ENCODE measurements around the gene RAB26.

- TF ChIP-seq DRAP1 (CRISPR knock-in tag; IDR thresholded peaks at IDR 0.05) (no peak), FOXO4 (CRISPR knock-in tag; conservative IDR thresholded peaks at IDR 0.05) (no peak), SNAPC5 (CRISPR knock-in tag; IDR thresholded peaks at IDR 0.05; ENCODE audit: borderline replicate concordance) (no peak), ZNF17 (CRISPR knock-in tag; IDR thresholded peaks at IDR 0.05) (no peak)
Measured at GRCh38 chr16:2181952-2182351, 33.5 kb downstream of the RAB26 start.
